Mammary epithelial cell (primary cell): ENCODE measurements around the gene COL19A1.
A peak's percentile ranks its signal among the peaks of the same experiment; 100 is the strongest.

Source experiments
- EZH2 ChIP-seq: IDR thresholded peaks from 2 replicates; pipeline ENCODE4 v1.6.1; 2012; ENCODE audit warnings: low read length, inconsistent platforms, borderline replicate concordance
- TF ChIP-seq, protein P1 (sequence below), 2 donors: IDR thresholded peaks in 1 of 2; conservative IDR thresholded peaks in 1 of 2; 2 replicates each; pipeline ENCODE4 v1.5.1; 2011 to 2012; ENCODE audit warnings: inconsistent platforms in 2 of 2, low read length in 2 of 2, mild to moderate bottlenecking in 2 of 2, control low read depth in 1 of 2, low read depth in 1 of 2; ENCODE audit not compliant: insufficient read depth in 1 of 2; ENCODE audit errors: extremely low read depth in 1 of 2

DNA sequence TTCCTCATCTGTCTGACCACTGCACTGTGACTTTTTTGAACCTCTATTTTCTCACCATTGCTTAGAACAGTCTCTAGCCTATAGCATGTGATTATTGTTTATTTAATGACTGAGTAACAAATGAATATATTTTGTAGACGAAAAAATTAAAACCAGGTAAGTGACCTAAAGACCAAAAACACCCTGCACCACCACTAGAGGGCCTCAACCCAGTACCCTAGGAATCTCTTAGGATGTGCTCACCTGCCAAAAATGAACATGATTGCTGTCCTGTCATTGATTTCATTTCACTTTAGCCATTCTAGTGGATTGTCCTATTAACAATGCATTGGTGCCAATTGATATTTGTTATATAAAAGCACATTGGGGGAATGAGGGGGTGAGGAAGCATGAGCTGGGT, 237.4 kb downstream of the COL19A1 start:
- TF ChIP-seq, protein P1, sequence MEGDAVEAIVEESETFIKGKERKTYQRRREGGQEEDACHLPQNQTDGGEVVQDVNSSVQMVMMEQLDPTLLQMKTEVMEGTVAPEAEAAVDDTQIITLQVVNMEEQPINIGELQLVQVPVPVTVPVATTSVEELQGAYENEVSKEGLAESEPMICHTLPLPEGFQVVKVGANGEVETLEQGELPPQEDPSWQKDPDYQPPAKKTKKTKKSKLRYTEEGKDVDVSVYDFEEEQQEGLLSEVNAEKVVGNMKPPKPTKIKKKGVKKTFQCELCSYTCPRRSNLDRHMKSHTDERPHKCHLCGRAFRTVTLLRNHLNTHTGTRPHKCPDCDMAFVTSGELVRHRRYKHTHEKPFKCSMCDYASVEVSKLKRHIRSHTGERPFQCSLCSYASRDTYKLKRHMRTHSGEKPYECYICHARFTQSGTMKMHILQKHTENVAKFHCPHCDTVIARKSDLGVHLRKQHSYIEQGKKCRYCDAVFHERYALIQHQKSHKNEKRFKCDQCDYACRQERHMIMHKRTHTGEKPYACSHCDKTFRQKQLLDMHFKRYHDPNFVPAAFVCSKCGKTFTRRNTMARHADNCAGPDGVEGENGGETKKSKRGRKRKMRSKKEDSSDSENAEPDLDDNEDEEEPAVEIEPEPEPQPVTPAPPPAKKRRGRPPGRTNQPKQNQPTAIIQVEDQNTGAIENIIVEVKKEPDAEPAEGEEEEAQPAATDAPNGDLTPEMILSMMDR (conservative IDR thresholded peaks at IDR 0.05 in 1 of 2, IDR thresholded peaks at IDR 0.05 in 1 of 2; ENCODE audit: extremely low read depth in 1 of 2, insufficient read depth in 1 of 2, low read depth in 1 of 2, low read length in 2 of 2), result peak; percentile 69 to 85
- TF ChIP-seq EZH2, result no peak
